HG02943 (cell line): ENCODE measurements around the gene ARHGAP22.

Source experiments
- ATAC-seq: cut with Tn5 transposase; IDR thresholded peaks from one replicate; pipeline ENCODE4 v1.9.1; 2021; ENCODE audit warnings: mild to moderate bottlenecking, low read depth, moderate library complexity; ENCODE audit not compliant: unreplicated experiment

ARHGAP22 gene

GRCh38 chr10:48517482-48517881, 87.4 kb downstream of the ARHGAP22 start:
- ATAC-seq, result no peak

- ATAC-seq, result no peak
Observed at GRCh38 chr10:48516911-48517310, 88.0 kb downstream of the ARHGAP22 start.

- no peak for ATAC-seq
Observed at GRCh38 chr10:48514916-48515315, 90.0 kb downstream of the ARHGAP22 start.

- no peak for ATAC-seq
Observed at GRCh38 chr10:48514255-48514654, 90.6 kb downstream of the ARHGAP22 start.

- ATAC-seq, result no peak
Observed at GRCh38 chr10:48512861-48513260, 92.0 kb downstream of the ARHGAP22 start.

- ATAC-seq, result no peak
Observed at GRCh38 chr10:48511875-48512231, 93.0 kb downstream of the ARHGAP22 start.

- ATAC-seq, result no peak
Observed at GRCh38 chr10:48511066-48511874, 93.6 kb downstream of the ARHGAP22 start.

- no peak for ATAC-seq
Observed at GRCh38 chr10:48509974-48510692, 94.7 kb downstream of the ARHGAP22 start.

- ATAC-seq, result no peak
Observed at GRCh38 chr10:48508791-48509772, 95.8 kb downstream of the ARHGAP22 start.

GRCh38 chr10:48507933-48508790, 96.7 kb downstream of the ARHGAP22 start:
- ATAC-seq, result no peak

- ATAC-seq, result no peak
Observed at GRCh38 chr10:48507494-48507893, 97.4 kb downstream of the ARHGAP22 start.

- ATAC-seq, result no peak
Observed at GRCh38 chr10:48506147-48506917, 98.5 kb downstream of the ARHGAP22 start.

GRCh38 chr10:48505394-48506112, 99.3 kb downstream of the ARHGAP22 start:
- ATAC-seq, result no peak

- ATAC-seq, result no peak
Observed at GRCh38 chr10:48504141-48504885, 100.6 kb downstream of the ARHGAP22 start.

- no peak for ATAC-seq
Observed at GRCh38 chr10:48503293-48503911, 101.5 kb downstream of the ARHGAP22 start.

- no peak for ATAC-seq
Observed at GRCh38 chr10:48502791-48503190, 102.1 kb downstream of the ARHGAP22 start.
